SHP77 (cell line): ENCODE data around the gene C3.
"Not testable (repeated sequence)": the region's sequence is repeated elsewhere in the genome, so short reads cannot be mapped to it uniquely, and the experiment has no call there.

Source experiments
- DNase-seq, 2 experiments: peaks; one replicate each; lab custom pipeline; 2025; lab: John Stamatoyannopoulos, UW

C3 gene

DNA sequence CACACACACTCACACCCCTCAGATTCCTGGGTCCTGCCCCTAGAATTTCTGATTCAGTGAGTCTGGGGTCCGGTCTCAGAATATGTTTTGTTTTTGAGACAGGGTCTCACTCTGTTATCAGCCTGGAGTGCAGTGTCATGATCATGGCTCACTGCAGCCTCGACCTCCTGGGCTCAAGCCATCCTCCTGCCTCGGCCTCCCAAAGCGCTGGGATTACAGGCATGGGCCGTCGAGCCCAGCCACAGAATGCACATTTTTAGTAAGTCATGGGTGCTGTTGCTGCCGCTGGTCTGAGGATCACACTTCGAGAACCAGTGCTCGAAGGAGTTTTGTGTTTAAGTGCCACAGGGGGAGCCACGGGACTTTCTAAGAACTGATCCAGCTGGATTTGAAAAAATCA is 28.4 kb downstream of the C3 start:
- DNase-seq, result no peak

GRCh38 chr19:6691342-6691741 is 29.1 kb downstream of the C3 start:
- no peak for DNase-seq

DNA sequence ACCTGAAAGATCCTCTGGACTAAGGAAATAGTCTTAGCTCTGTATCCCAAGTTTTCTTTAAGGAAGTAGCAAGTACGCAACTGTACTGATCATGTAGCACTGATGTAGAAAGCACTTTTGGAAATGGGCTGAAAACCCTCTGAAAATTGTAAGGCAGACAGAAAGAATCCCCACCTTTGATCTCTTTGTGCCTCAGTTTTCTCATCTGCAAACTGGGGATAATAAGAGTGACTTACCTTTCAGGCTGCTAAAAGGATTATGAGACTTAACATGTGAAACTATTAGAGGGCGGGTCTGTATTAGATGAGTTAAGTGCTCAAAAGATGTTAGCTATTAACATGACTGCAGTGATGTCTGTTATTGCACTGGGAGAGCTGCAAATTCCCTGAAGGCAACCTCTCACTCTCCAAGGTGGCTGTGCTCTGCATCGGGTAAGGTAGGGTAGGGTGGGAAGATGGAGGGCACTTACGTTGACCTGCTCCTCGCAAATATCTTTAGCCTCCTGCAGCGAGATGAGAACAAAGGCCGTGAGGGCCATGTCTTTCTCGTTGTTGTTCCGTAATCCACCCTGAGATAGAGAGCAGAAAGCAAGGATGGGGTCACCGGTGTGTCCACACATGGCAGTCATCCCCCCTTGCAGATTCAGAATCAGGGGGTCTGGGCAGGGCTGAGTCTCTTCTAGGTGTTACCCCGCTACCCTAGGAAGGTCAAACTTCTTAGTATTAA is 30.1 kb downstream of the C3 start:
- DNase-seq, result no peak

GRCh38 chr19:6687114-6687513 is 33.3 kb downstream of the C3 start:
- DNase-seq, result no peak

DNA sequence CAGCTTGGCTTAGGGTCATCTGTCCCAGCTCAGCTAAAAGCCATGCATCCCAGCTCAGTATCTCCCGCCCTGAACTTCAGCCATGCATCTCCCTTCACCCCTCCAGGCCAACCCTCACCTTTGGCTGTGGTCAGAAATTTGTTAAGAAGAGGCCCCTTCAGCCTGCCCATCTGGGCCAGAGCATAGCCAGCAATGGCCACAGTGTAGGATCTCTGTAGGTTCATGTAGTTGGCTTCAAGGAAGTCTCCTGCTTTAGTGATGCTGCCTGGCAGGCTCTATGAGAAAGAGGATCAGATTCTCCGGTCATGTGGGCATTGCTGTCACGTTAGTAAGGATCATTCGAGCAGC is 33.8 kb downstream of the C3 start:
- no peak for DNase-seq

DNA sequence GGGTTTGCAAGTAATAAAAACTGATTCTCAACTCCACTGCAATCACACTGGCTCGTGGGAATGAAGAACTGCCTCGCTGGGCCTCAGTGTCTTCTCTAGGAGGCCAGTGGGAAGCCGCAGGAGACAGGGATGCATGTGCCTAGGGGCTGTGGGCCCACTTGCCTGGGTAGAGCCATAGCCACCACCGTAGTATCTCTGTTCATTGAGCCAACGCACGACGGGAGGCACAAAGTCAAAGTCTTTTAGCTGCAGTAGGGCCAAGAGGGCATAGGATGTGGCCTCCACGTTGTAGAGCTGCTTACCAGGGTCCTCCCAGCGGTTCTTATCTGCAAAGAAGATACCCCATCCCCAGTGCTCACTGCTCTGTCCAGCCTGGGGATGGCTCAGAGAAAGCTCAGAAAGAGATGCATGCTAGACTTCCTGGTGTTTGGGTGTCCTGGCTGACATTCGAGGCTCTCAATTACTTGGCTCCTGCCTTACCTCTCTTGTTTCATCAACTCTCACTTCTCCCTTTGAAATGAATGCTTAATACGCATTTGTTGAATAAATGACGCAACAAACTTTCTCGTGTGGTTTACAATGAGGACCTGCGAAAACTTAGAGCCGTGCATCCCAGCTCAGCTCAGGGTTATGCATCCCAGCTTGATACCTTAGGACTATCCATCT is 34.4 kb downstream of the C3 start:
- DNase-seq, result no peak

GRCh38 chr19:6685482-6685881 is 35.0 kb downstream of the C3 start:
- no peak for DNase-seq

GRCh38 chr19:6683971-6684370 is 36.5 kb downstream of the C3 start:
- DNase-seq, result no peak

GRCh38 chr19:6682607-6683128 is 37.8 kb downstream of the C3 start:
- no peak for DNase-seq

DNA sequence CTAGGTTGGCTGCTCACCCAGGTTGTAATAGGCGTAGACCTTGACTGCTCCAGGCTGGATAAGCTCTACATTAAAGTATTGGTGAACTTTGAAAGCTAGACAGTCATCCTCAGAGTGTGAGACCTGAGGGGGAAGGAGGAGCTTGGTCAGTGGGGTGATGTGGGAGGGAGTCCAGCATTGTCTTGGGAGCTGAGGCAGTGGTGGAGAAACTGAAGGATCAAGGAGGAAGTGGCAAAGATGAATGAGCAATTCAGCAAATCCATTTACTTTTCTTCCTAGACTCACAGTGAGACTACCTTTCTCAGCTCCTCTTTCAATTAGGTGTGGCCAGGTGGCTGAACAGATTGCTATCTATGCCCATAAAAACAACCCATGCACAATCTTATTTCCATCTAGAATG is 40.3 kb downstream of the C3 start:
- no peak for DNase-seq

DNA sequence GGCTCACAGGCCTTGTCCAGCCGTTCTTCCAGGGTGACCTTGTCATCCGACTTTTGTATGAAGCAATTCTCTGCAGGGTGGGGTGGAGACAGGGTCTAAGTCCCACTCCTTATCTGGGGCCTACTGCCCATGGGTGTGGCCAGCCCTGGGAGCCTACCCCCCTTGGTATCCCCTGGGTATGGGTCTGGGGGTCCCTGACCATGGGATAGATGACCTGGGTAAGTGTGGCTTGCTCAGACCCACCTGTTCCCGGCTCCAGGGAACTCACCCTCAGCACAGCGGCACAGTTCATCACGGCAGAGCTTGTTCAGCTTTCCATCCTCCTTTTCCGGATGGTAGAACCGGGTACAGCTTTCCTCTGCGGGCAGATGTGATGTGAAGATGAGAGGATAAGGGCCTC is 41.3 kb downstream of the C3 start:
- DNase-seq, result no peak

GRCh38 chr19:6678690-6679109 is 41.8 kb downstream of the C3 start:
- DNase-seq, result no peak

DNA sequence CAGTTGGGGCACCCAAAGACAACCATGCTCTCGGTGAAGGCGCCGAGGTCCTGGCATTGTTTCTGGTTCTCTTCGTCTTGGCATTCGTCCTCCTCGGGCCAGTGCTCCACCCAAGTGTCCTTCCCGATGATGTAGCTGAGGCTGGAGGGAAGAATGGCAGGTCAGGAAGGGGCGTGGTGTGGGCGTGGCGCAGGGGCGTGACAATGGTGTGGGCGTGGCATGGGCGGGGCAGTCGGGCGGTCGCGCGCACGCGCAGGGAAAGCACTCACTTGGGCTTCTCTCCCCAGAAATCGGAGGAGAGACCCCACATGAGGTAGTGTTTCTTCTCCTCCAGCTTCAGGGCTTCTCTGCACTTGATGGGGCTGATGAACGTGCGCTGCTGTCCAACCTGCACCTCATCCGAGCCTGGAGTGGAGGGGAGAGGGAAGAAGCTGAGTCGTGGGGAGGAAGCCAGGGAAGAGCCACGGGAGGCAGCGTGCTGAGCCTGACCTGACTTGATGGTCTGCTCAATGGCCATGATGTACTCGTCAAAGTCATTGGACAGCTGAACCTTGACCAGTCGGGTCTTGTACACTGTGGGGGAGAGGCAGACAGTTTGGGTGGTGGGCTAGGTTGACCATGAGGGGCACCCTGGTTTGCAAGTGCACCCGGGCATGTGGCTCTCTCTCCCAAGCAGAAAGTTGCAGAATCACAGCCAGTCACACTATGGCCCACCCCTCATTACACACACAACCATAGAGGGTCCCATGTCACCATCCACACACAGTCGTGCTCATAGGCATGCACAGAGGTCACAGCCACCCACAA is 42.4 kb downstream of the C3 start:
- no peak for DNase-seq

DNA sequence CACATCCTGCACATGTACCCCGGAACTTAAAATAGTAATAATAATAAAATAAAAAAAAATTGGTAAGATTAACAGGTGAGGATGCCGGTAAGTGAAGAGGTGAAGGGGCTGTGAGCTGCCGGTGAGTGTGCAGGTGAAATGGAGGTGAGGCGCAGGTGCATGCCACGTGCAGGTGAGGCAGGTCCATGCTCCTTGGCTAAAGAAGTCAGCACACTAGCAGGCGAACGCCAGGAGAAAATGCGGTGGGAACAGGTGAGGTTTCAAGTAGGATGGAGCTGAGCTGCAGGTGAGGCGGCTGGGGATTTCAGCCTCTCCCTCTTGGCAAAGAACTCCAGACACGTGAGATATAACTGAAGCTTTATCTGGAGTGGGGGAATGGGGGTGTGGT is 43.0 kb downstream of the C3 start:
- DNase-seq, result no peak

DNA sequence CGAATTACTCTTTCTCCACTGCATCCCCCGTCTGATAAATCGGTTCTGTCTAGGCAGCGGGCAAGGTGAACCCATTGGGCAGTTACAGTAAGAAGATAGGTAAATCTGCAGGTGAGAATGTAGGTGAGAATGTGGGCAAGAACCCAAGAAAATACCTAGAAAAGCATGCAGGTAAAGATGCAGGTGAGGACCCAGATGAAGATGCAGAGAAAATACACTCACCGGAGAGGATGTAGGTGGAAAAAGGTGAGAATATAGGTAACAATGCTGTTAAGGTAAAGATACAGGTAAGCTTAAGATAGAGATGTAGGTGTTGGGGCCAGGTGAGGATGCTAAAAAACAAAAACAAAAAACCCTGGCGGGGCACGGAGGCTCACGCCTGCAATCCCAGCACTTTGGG is 44.2 kb downstream of the C3 start:
- DNase-seq, result no peak

DNA sequence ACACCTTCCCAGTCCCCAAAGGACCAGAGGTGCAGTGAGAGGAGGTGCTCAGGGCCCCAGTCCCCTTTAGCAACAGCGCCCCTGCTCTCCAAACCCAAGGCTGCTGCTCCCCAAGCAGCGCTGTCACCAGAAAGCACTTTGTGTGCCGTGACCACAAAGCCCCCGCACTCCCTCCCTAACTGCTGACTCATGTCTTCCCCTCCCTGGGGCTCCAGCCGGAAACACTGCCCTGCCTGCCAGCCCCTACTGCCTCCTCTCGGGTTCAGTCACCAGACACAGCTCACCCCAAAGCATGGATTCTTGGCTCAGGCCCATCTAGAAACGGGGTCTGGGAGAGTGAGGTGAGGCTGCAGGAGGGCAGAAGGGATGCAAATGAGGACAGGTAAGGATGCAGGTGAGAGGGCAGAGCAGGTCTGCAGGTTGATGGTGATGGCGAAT is 45.6 kb downstream of the C3 start:
- peak in 1 of 2 experiments; percentile 4 for DNase-seq

DNA sequence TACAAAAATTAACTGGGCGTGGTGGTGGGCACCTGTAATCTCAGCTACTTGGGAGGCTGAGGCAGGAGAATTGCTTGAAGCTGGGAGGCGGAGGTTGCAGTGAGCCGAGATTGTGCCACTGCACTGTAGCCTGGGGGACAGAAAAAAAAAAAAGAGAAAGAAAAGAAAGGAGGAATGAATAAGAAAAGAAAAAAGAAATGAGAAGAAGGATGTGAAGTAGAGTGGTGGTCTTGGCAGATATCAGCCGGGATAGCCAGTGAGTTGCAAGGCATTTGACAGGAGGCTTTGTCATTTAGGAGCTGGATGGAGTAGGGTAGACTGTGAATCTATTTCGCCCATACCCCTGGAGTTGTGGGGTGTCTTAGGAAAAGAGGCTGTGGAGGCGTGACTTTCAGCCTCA is 46.0 kb downstream of the C3 start:
- not testable (repeated sequence) for DNase-seq

DNA sequence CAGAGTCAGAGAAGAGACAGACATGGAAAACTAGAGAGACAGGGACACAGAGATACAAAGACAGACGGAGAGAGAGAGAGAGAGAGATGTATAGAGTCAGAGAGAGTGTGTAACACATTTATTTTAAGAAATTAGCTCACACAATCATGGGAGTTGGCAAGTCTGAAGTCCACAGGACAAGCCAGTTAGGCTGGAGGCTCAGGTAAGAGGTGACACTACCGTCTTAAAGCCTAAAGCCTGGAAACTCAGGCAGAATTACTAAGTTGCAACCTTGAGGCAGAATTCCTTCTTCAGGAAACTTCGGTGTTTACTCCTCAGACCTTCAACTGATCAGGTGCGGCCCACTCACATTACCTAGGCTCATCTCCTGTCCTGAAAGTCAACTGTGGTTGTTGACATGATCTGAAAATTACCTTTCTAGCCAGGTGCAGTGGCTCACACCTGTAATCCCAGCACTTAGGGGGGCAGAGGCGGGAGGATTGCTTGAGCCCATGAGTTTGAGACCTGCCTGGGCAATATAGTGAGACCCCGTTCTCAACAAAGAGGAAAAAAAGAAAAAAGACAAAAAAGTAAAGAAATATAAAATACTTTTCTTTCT is 47.7 kb downstream of the C3 start:
- no peak for DNase-seq

- DNase-seq, result no peak
These were observed 48.5 kb downstream of the C3 start for GRCh38 chr19:6671960-6672359.

GRCh38 chr19:6668691-6669090 is 51.8 kb downstream of the C3 start:
- DNase-seq, result no peak

DNA sequence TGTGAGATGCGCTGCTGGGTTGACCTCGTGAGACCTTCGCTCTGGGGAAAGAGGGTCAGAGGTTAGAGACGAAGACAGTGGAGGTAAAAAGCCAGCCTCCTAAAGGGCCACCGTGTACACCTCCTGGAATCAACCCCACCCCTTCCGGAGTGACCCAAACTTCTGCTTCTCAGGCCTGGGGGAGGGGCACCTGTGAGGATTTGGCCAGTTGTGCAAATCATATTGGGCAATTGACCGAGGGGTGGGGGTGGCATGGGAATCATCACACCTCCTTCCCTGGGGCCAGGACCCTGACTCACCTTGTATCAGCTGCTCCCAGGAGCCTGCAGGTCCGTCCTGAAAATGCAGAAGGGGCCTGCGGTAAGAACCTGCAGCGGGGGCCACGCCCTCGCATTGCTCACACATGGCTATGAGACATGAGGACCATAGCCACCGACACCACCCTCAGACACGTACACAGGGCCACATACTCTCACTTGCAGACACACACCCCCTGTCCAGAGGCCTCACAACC is 53.3 kb downstream of the C3 start:
- DNase-seq, result no peak

DNA sequence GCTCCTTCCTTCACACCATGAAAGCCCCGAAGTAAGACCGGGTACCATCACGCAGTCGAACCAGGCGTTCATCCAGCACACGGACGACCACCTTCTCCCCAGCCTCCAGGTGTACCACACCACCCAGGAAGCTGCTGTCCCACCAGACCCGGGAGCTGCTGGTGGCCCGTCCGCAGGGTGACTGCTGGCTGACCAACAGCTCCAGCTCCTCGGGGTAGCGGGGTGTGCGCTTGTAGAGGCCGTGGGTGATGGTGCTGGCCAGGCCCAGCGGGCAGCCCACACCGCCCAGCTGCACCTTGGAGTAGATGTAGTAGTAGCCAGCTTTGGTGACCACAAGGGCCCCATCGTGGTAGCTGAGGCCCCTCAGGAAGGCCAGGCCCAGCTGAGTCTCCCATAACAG is 55.5 kb downstream of the C3 start:
- DNase-seq, result no peak
